ENCODE results near the gene DPM3. TPM values are rescaled to one million over a fixed set of nuclear protein-coding genes. Genes with fewer than 3 reads are reported as not detected.

DPM3 gene
- total and polyA plus RNA-seq, 2 of the 13 experiments (the other 11 are each of a cell fraction or from before 2014, with no cell fraction given) = 23.2 to 53.4 TPM

GRCh38 chr1:155135415-155136028 lies 4.8 kb downstream of the DPM3 start, which contains the start of gene SLC50A1 (continued):
- TF ChIP-seq KDM5A (IDR thresholded peaks at IDR 0.05; ENCODE audit: borderline replicate concordance, low read length) (no peak; the same call in 1 of the 2 replicates), EED (CRISPR knock-in tag; IDR thresholded peaks at IDR 0.05) (no peak), MYC (CRISPR knock-in tag; IDR thresholded peaks at IDR 0.05; ENCODE audit: borderline replicate concordance) (peak; percentile 24), NFYB (CRISPR knock-in tag; IDR thresholded peaks at IDR 0.05) (no peak), ZUFSP (CRISPR knock-in tag; IDR thresholded peaks at IDR 0.05; ENCODE audit: borderline replicate concordance) (no peak), JUN (CRISPR knock-in tag; IDR thresholded peaks at IDR 0.05) (no peak; the same call in 1 of the 2 replicates), CERS6 (CRISPR knock-in tag; IDR thresholded peaks at IDR 0.05) (no peak), SMARCC2 (IDR thresholded peaks at IDR 0.05) (no peak), ZBTB37 (CRISPR knock-in tag; IDR thresholded peaks at IDR 0.05) (no peak), DMTF1 (CRISPR knock-in tag; IDR thresholded peaks at IDR 0.05) (0 out of 2 replicates have a peak, but pooled peaks have one; percentile 77), PHB2 (IDR thresholded peaks at IDR 0.05; ENCODE audit: partially characterized antibody) (no peak), CHCHD3 (CRISPR knock-in tag; IDR thresholded peaks at IDR 0.05) (no peak), RXRB (CRISPR knock-in tag; IDR thresholded peaks at IDR 0.05; ENCODE audit: borderline replicate concordance) (no peak), ZNF570 (CRISPR knock-in tag; IDR thresholded peaks at IDR 0.05; ENCODE audit: borderline replicate concordance) (peak; percentile 66), ZNF143 (CRISPR knock-in tag; IDR thresholded peaks at IDR 0.05) (no peak; the same call in none of the 2 replicates), DBP (CRISPR knock-in tag; IDR thresholded peaks at IDR 0.05; ENCODE audit: not compliant biosample characterization) (peak; percentile 50), SNAPC5 (CRISPR knock-in tag; IDR thresholded peaks at IDR 0.05; ENCODE audit: borderline replicate concordance) (no peak), CBX2 (IDR thresholded peaks at IDR 0.05; ENCODE audit: low read depth, low read length) (no peak), CBX2 (CRISPR knock-in tag; IDR thresholded peaks at IDR 0.05; ENCODE audit: low read depth) (no peak), HMG20A (CRISPR knock-in tag; IDR thresholded peaks at IDR 0.05; ENCODE audit: borderline replicate concordance) (no peak), NFKBIZ (CRISPR knock-in tag; IDR thresholded peaks at IDR 0.05) (no peak), PHF21A (CRISPR knock-in tag; IDR thresholded peaks at IDR 0.05) (peak; percentile 51; the same call in 1 of the 2 replicates), HOXA3 (CRISPR knock-in tag; IDR thresholded peaks at IDR 0.05) (peak; percentile 57), ARNT (IDR thresholded peaks at IDR 0.05) (no peak), ZSCAN29 (CRISPR knock-in tag; conservative IDR thresholded peaks at IDR 0.05) (peak; percentile 89)
